GM20000 (cell line): ENCODE results near the gene CLPTM1L.
"Not testable (repeated sequence)": the region's sequence is repeated elsewhere in the genome, so short reads cannot be mapped to it uniquely, and the experiment has no call there.

Experiments used
- DNase-seq: peaks from one replicate; pipeline ENCODE4 v3.0.0; 2012; ENCODE audit warnings: low spot score
- CTCF ChIP-seq: IDR thresholded peaks from 2 replicates; pipeline ENCODE4 v1.5.1; 2012; ENCODE audit warnings: mild to moderate bottlenecking, control low read depth; ENCODE audit errors: extremely low read depth, missing control alignments

The CLPTM1L gene

GRCh38 chr5:1363581-1363980, 18.7 kb upstream of the CLPTM1L start:
- DNase-seq, result no peak
- TF ChIP-seq CTCF, result no peak

GRCh38 chr5:1363160-1363559, 18.3 kb upstream of the CLPTM1L start:
- no peak for TF ChIP-seq CTCF
- DNase-seq, result no peak

- no peak for DNase-seq
- TF ChIP-seq CTCF, result no peak
These were observed 17.5 kb upstream of the CLPTM1L start for GRCh38 chr5:1362242-1363015.

- TF ChIP-seq CTCF, result no peak
- no peak for DNase-seq
These were observed 16.0 kb upstream of the CLPTM1L start for GRCh38 chr5:1360861-1361260.

GRCh38 chr5:1360367-1360766, 15.5 kb upstream of the CLPTM1L start:
- DNase-seq, result not testable (repeated sequence)

GRCh38 chr5:1359713-1360112, 14.8 kb upstream of the CLPTM1L start:
- no peak for TF ChIP-seq CTCF

GRCh38 chr5:1359031-1359645, 14.2 kb upstream of the CLPTM1L start:
- TF ChIP-seq CTCF, result no peak
- no peak for DNase-seq

More at GRCh38 chr5:1359713-1360112, 14.8 kb upstream of the CLPTM1L start:
- DNase-seq, result no peak

- DNase-seq, result no peak
- no peak for TF ChIP-seq CTCF
These were observed 13.8 kb upstream of the CLPTM1L start for GRCh38 chr5:1358726-1359025.
